ENCODE measurements around the gene ADK.

DNA sequence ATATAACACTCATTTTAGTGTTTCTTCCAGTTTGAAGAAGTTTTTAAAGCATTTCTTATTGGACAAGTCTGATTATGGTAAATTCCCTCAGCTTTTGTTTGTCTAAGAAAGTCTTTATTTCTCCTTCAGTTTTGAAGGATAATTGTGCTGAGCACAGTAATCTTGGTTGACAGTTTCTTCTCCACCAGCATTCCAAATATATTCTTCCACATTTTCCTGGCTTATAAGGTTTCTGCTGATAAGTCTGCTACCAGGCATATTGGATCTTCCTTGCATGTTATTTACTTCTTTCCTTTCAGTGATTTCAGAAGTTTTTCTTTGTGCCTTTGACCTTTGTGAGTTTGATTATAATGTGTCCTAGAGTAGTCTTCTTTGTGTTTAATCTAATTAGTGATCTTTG, 210.7 kb downstream of the ADK start:
- TF ChIP-seq, protein P1, sequence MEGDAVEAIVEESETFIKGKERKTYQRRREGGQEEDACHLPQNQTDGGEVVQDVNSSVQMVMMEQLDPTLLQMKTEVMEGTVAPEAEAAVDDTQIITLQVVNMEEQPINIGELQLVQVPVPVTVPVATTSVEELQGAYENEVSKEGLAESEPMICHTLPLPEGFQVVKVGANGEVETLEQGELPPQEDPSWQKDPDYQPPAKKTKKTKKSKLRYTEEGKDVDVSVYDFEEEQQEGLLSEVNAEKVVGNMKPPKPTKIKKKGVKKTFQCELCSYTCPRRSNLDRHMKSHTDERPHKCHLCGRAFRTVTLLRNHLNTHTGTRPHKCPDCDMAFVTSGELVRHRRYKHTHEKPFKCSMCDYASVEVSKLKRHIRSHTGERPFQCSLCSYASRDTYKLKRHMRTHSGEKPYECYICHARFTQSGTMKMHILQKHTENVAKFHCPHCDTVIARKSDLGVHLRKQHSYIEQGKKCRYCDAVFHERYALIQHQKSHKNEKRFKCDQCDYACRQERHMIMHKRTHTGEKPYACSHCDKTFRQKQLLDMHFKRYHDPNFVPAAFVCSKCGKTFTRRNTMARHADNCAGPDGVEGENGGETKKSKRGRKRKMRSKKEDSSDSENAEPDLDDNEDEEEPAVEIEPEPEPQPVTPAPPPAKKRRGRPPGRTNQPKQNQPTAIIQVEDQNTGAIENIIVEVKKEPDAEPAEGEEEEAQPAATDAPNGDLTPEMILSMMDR (IDR thresholded peaks at IDR 0.05) = no peak
- no peak for TF ChIP-seq POLR2A (IDR thresholded peaks at IDR 0.05)

Measured in heart left ventricle (tissue), 13 donors.